GM12864 (cell line): ENCODE results near the gene HDC.

Experiments
- DNase-seq: peaks from one replicate; pipeline ENCODE4 v3.0.0-alpha.2; 2011; ENCODE audit warnings: low read depth
- H3K4me3 ChIP-seq: 2 replicates; pipeline ENCODE4 v1.5.1; 2011; ENCODE audit warnings: mild to moderate bottlenecking, low read depth, low read length, control low read depth
- CTCF ChIP-seq: IDR thresholded peaks from 2 replicates; pipeline ENCODE4 v1.5.1; 2011; ENCODE audit warnings: low read depth, mild to moderate bottlenecking, moderate library complexity, low read length, control low read depth, inconsistent platforms; ENCODE audit errors: missing control alignments

HDC gene

GRCh38 chr15:50241684-50242450, 23.7 kb downstream of the HDC start:
- H3K4me3 ChIP-seq = no peak overlapping the region
- no peak for DNase-seq
- TF ChIP-seq CTCF = no peak

- H3K4me3 ChIP-seq = no peak overlapping the region
- no peak for TF ChIP-seq CTCF
- DNase-seq = no peak
Observed at GRCh38 chr15:50238255-50238654, 27.3 kb downstream of the HDC start.

GRCh38 chr15:50236433-50236832, 29.1 kb downstream of the HDC start:
- TF ChIP-seq CTCF = no peak
- H3K4me3 ChIP-seq = no peak overlapping the region
- no peak for DNase-seq

- no peak overlapping the region for H3K4me3 ChIP-seq
- DNase-seq = no peak
- TF ChIP-seq CTCF = no peak
Observed at GRCh38 chr15:50235794-50236193, 29.7 kb downstream of the HDC start.

- no peak for TF ChIP-seq CTCF
Observed at GRCh38 chr15:50234764-50235163, 30.8 kb downstream of the HDC start.

GRCh38 chr15:50233192-50233736, 32.3 kb downstream of the HDC start:
- no peak for DNase-seq
- no peak for TF ChIP-seq CTCF
- no peak overlapping the region for H3K4me3 ChIP-seq

More at GRCh38 chr15:50234764-50235163, 30.8 kb downstream of the HDC start:
- H3K4me3 ChIP-seq = no peak overlapping the region
- no peak for DNase-seq

GRCh38 chr15:50232791-50233190, 32.7 kb downstream of the HDC start:
- no peak for DNase-seq
- TF ChIP-seq CTCF = no peak
- H3K4me3 ChIP-seq = no peak overlapping the region
